ENCODE results near the gene KCNE4.

DNA sequence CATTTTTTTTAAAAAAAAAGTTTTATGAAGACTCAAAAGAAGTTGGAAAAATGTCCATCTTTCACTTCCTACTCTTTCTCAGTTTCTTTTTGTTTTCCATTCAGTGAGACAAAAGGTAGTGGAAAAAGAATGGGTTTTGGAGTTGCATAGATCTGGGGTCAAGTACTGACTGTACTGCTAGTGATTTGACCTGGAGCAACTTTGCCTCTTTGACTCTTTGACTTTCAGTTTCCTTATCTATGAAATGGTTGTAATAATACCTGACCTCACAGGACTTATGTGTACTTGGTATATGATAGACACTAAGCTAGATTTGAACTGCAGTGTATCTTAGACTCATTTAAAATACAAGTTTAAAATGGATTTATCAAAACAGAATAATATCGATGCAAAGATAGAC lies 3.5 kb upstream of the KCNE4 start:
- TF ChIP-seq, protein P1, sequence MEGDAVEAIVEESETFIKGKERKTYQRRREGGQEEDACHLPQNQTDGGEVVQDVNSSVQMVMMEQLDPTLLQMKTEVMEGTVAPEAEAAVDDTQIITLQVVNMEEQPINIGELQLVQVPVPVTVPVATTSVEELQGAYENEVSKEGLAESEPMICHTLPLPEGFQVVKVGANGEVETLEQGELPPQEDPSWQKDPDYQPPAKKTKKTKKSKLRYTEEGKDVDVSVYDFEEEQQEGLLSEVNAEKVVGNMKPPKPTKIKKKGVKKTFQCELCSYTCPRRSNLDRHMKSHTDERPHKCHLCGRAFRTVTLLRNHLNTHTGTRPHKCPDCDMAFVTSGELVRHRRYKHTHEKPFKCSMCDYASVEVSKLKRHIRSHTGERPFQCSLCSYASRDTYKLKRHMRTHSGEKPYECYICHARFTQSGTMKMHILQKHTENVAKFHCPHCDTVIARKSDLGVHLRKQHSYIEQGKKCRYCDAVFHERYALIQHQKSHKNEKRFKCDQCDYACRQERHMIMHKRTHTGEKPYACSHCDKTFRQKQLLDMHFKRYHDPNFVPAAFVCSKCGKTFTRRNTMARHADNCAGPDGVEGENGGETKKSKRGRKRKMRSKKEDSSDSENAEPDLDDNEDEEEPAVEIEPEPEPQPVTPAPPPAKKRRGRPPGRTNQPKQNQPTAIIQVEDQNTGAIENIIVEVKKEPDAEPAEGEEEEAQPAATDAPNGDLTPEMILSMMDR (conservative IDR thresholded peaks at IDR 0.05), result no peak
- no peak for TF ChIP-seq ZFX (IDR thresholded peaks at IDR 0.05)

Measured in C4-2B (cell line).